H9 (cell line): ENCODE measurements around the gene ZBTB17. TPM values are rescaled to one million over a fixed set of nuclear protein-coding genes. Genes with fewer than 3 reads are reported as not detected.
A peak's percentile ranks its signal among the peaks of the same experiment; 100 is the strongest.

Experiments
- DNase-seq: peaks from one replicate; pipeline ENCODE4 v3.0.0-alpha.2; 2017
- H2AFZ ChIP-seq: one replicate; pipeline ENCODE4 v1.6.1; 2013; ENCODE audit warnings: mild to moderate bottlenecking, low read length, control low read depth, moderate library complexity
- H2AK5ac ChIP-seq: 2 replicates; pipeline ENCODE4 v1.6.1; 2013; ENCODE audit warnings: low read length, control low read depth, mixed read lengths; ENCODE audit not compliant: insufficient read length
- H2BK120ac ChIP-seq: one replicate; pipeline ENCODE4 v1.6.1; 2013; ENCODE audit warnings: low read depth, mild to moderate bottlenecking, low read length, control low read depth, inconsistent platforms; ENCODE audit not compliant: poor library complexity, severe bottlenecking
- H2BK12ac ChIP-seq: 2 replicates; pipeline ENCODE4 v1.6.1; 2013; ENCODE audit warnings: low read length, control low read depth, mixed read lengths, low read depth; ENCODE audit not compliant: insufficient read length
- H2BK15ac ChIP-seq: 2 replicates; pipeline ENCODE4 v1.6.1; 2013; ENCODE audit warnings: low read depth, low read length, control low read depth
- H2BK20ac ChIP-seq: one replicate; pipeline ENCODE4 v1.6.1; 2013; ENCODE audit warnings: low read depth, mild to moderate bottlenecking, low read length, control low read depth, inconsistent platforms; ENCODE audit not compliant: poor library complexity, severe bottlenecking
- H2BK5ac ChIP-seq: 2 replicates; pipeline ENCODE4 v1.6.1; 2013; ENCODE audit warnings: low read length, control low read depth, mixed read lengths; ENCODE audit not compliant: insufficient read length
- H3K14ac ChIP-seq: 2 replicates; pipeline ENCODE4 v1.6.1; 2013; ENCODE audit warnings: low read length, control low read depth; ENCODE audit not compliant: insufficient read depth
- H3K18ac ChIP-seq: 2 replicates; pipeline ENCODE4 v1.6.1; 2013; ENCODE audit warnings: low read depth, mild to moderate bottlenecking, mixed read lengths, low read length, control low read depth; ENCODE audit not compliant: insufficient read length
- H3K23ac ChIP-seq: 2 replicates; pipeline ENCODE4 v1.6.1; 2013; ENCODE audit warnings: low read length, control low read depth, mixed read lengths, low read depth; ENCODE audit not compliant: insufficient read length
- H3K23me2 ChIP-seq: 2 replicates; pipeline ENCODE4 v1.6.1; 2013; ENCODE audit warnings: low read depth, mild to moderate bottlenecking, mixed read lengths, low read length, control low read depth; ENCODE audit not compliant: insufficient read length, poor library complexity, severe bottlenecking
- H3K27ac ChIP-seq: 2 replicates; pipeline ENCODE4 v1.5.1; 2013; ENCODE audit warnings: low read length, control low read depth, mixed read lengths, low read depth; ENCODE audit not compliant: insufficient read length
- H3K27me3 ChIP-seq: 2 replicates; pipeline ENCODE4 v1.6.1; 2013; ENCODE audit warnings: low read length, control low read depth, inconsistent platforms; ENCODE audit not compliant: insufficient read depth
- H3K4ac ChIP-seq: 2 replicates; pipeline ENCODE4 v1.6.1; 2013; ENCODE audit warnings: low read depth, mild to moderate bottlenecking, control low read depth, inconsistent platforms, low read length, moderate library complexity
- H3K4me1 ChIP-seq: 2 replicates; pipeline ENCODE4 v1.6.1; 2013; ENCODE audit warnings: low read length, control low read depth, inconsistent platforms; ENCODE audit not compliant: insufficient read depth
- H3K4me2 ChIP-seq: 2 replicates; pipeline ENCODE4 v1.6.1; 2013; ENCODE audit warnings: low read length, control low read depth, mixed read lengths; ENCODE audit not compliant: insufficient read length, insufficient read depth
- H3K56ac ChIP-seq: 2 replicates; pipeline ENCODE4 v1.6.1; 2013; ENCODE audit warnings: low read depth, mild to moderate bottlenecking, mixed read lengths, low read length, control low read depth; ENCODE audit not compliant: insufficient read length
- H3K79me1 ChIP-seq: 2 replicates; pipeline ENCODE4 v1.6.1; 2013; ENCODE audit warnings: low read depth, mild to moderate bottlenecking, moderate library complexity, low read length, control low read depth, inconsistent platforms; ENCODE audit not compliant: insufficient read depth, poor library complexity, severe bottlenecking
- H3K79me2 ChIP-seq: 2 replicates; pipeline ENCODE4 v1.6.1; 2013; ENCODE audit warnings: low read length, control low read depth, inconsistent platforms; ENCODE audit not compliant: insufficient read depth
- H3K9ac ChIP-seq: 2 replicates; pipeline ENCODE4 v1.6.1; 2013; ENCODE audit warnings: low read length, control low read depth, mixed read lengths; ENCODE audit not compliant: insufficient read length; ENCODE audit errors: extremely low read depth
- H3K9me3 ChIP-seq: one replicate; pipeline ENCODE4 v1.6.1; 2013; ENCODE audit warnings: low read depth, low read length, inconsistent platforms; ENCODE audit not compliant: control insufficient read depth
- H3T11ph ChIP-seq: one replicate; pipeline ENCODE4 v1.6.1; 2013; ENCODE audit warnings: mild to moderate bottlenecking, low read length, control low read depth, inconsistent platforms
- H4K20me1 ChIP-seq: one replicate; pipeline ENCODE4 v1.6.1; 2013; ENCODE audit not compliant: control insufficient read depth, insufficient read length, insufficient read depth
- H4K5ac ChIP-seq: 2 replicates; pipeline ENCODE4 v1.6.1; 2013; ENCODE audit warnings: low read depth, mild to moderate bottlenecking, mixed read lengths, low read length, control low read depth; ENCODE audit not compliant: insufficient read length
- H4K8ac ChIP-seq: replicated peaks from 2 replicates; pipeline ENCODE4 v1.6.1; 2013; ENCODE audit warnings: low read length, control low read depth, mixed read lengths, low read depth; ENCODE audit not compliant: insufficient read length
- H4K91ac ChIP-seq: 2 replicates; pipeline ENCODE4 v1.6.1; 2013; ENCODE audit warnings: low read depth, mild to moderate bottlenecking, moderate library complexity, mixed read lengths, low read length, control low read depth; ENCODE audit not compliant: insufficient read length
- H3K27ac Mint-ChIP-seq, 3 experiments: 2 replicates in 2 of 3; 3 replicates in 1 of 3; pipeline ENCODE4 v1.8.0; 2020 to 2021; ENCODE audit warnings: mixed read lengths in 3 of 3, mild to moderate bottlenecking in 1 of 3, moderate library complexity in 1 of 3
- H3K27me3 Mint-ChIP-seq: 2 replicates; pipeline ENCODE4 v1.8.0; 2021; ENCODE audit warnings: low read depth, mild to moderate bottlenecking, moderate library complexity, mixed read lengths
- H3K36me3 Mint-ChIP-seq, 3 experiments: 2 replicates in 2 of 3; 3 replicates in 1 of 3; pipeline ENCODE4 v1.8.0; 2020 to 2021; ENCODE audit warnings: low read depth in 3 of 3, mixed read lengths in 3 of 3; ENCODE audit not compliant: insufficient read depth in 1 of 3
- H3K4me1 Mint-ChIP-seq, 2 experiments: 2 replicates each; pipeline ENCODE4 v1.8.0; 2020; ENCODE audit warnings: mixed read lengths in 2 of 2
- H3K4me3 Mint-ChIP-seq, 2 experiments: 2 replicates in 1 of 2; 3 replicates in 1 of 2; pipeline ENCODE4 v1.8.0; 2020 to 2021; ENCODE audit warnings: mild to moderate bottlenecking in 2 of 2, mixed read lengths in 2 of 2, moderate library complexity in 1 of 2
- H3K9me3 Mint-ChIP-seq, 2 experiments: 2 replicates in 1 of 2; 3 replicates in 1 of 2; pipeline ENCODE4 v1.8.0; 2020; ENCODE audit warnings: mild to moderate bottlenecking in 2 of 2, mixed read lengths in 2 of 2, moderate library complexity in 1 of 2
- WGBS: extraction: QIAGEN DNeasy Blood & Tissue Kit; methylation state at CpG from one replicate; pipeline ENCODE4 v1.1.7; 2013; ENCODE audit warnings: missing lambda C conversion rate, low lambda C conversion rate, mixed read lengths; ENCODE audit not compliant: insufficient read length; ENCODE audit errors: extremely low coverage; 5-methylcytosine and 5-hydroxymethylcytosine counted together
- total RNA-seq: library from RNA; stranded (reverse); gene quantifications from 2 replicates; pipeline ENCODE4 v1.2.1, GENCODE V29; 2021
- TF ChIP-seq, protein P1 (sequence below): fragments of 200-600 bp; sonication (generic); conservative IDR thresholded peaks from 3 replicates; pipeline ENCODE4 v1.8.0; 2021; ENCODE audit warnings: antibody characterized with exemption, mild to moderate bottlenecking

ZBTB17 gene
- total RNA-seq, 1 experiment from 2014 or later = 16.5 TPM

DNA sequence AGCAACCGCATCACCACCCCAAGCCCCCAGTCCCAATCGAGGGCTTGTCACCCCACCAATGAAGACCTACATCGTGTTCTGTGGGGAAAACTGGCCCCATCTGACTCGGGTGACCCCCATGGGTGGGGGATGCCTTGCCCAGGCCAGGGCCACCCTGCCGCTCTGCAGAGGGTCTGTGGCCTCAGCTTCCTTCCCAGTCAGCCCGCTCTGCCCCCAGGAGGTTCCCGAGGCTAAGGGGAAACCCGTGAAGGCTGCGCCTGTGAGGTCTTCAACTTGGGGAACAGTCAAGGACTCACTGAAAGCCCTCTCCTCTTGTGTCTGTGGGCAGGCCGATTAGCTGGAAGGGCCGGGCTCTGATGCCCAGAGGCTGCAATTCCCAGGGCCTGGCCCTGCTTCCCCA lies 30.1 kb upstream of the ZBTB17 start:
- Histone ChIP-seq H4K5ac (no peak overlapping the region), H3K79me2 (no peaks in the 10 kb centered on the region), H3T11ph (no peak overlapping the region), H3K79me1 (no peaks in the 10 kb centered on the region), H3K18ac (no peak overlapping the region), H3K9me3 (no peaks in the 10 kb centered on the region), H3K27me3 (no peaks in the 10 kb centered on the region), H3K14ac (no peak overlapping the region), H3K23me2 (no peaks in the 10 kb centered on the region), H3K4me1 (no peaks in the 10 kb centered on the region), H3K4me2 (no peak overlapping the region), H3K27ac (no peak overlapping the region), H3K23ac (no peak overlapping the region), H2BK15ac (no peak overlapping the region), H2BK5ac (no peak overlapping the region), H3K4ac (no peak overlapping the region), H4K20me1 (no peaks in the 10 kb centered on the region), H2BK20ac (no peak overlapping the region), H2AFZ (no peak overlapping the region), H4K8ac (no peak overlapping the region), H3K56ac (no peak overlapping the region), H2BK12ac (no peak overlapping the region), H2AK5ac (no peak overlapping the region), H3K9ac (no peak overlapping the region), H2BK120ac (no peak overlapping the region), H4K91ac (no peak overlapping the region)
- no peaks in the 10 kb centered on the region for H3K9me3 Mint-ChIP-seq
- no CpG with 5 or more reads among the region's 11 CpGs for WGBS
- no peaks in the 10 kb centered on the region for H3K36me3 Mint-ChIP-seq
- peaks cover 25% of the 10 kb centered on the region for H3K27me3 Mint-ChIP-seq
- peaks cover 7 to 10% of the 10 kb centered on the region in 2 experiments; a peak in 1 of 4 replicates for H3K4me1 Mint-ChIP-seq
- no peak overlapping the region for H3K4me3 Mint-ChIP-seq
- TF ChIP-seq, protein P1, sequence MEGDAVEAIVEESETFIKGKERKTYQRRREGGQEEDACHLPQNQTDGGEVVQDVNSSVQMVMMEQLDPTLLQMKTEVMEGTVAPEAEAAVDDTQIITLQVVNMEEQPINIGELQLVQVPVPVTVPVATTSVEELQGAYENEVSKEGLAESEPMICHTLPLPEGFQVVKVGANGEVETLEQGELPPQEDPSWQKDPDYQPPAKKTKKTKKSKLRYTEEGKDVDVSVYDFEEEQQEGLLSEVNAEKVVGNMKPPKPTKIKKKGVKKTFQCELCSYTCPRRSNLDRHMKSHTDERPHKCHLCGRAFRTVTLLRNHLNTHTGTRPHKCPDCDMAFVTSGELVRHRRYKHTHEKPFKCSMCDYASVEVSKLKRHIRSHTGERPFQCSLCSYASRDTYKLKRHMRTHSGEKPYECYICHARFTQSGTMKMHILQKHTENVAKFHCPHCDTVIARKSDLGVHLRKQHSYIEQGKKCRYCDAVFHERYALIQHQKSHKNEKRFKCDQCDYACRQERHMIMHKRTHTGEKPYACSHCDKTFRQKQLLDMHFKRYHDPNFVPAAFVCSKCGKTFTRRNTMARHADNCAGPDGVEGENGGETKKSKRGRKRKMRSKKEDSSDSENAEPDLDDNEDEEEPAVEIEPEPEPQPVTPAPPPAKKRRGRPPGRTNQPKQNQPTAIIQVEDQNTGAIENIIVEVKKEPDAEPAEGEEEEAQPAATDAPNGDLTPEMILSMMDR = no peak
- no peak overlapping the region for H3K27ac Mint-ChIP-seq
- peak; percentile 28 for DNase-seq
